ENCODE data around the gene TCF19. TPM values are rescaled to one million over a fixed set of nuclear protein-coding genes. Genes with fewer than 3 reads are reported as not detected.

The TCF19 gene
- total RNA-seq, 2 experiments from 2014 or later: 86.3 to 86.7 TPM

Other genes starting within 250 kb of the TCF19 start
- 10 to 100 TPM; 34.3 to 40.2 TPM for gene VARS2, start 244.4 kb upstream of the TCF19 start, total RNA-seq
- not detected for gene SFTA2, start 226.4 kb upstream of the TCF19 start, total RNA-seq
- gene MUCL3, start 217.6 kb upstream of the TCF19 start, total RNA-seq: not detected
- gene MUC21, start 174.9 kb upstream of the TCF19 start, total RNA-seq: not detected
- not detected for gene MUC22, start 148.1 kb upstream of the TCF19 start, total RNA-seq
- gene C6orf15, start 46.0 kb upstream of the TCF19 start, total RNA-seq: not detected
- gene PSORS1C1, start 43.8 kb upstream of the TCF19 start, total RNA-seq: under 1 TPM in 1 of 2 experiments, not detected in 1; 0.57 TPM
- not detected for gene CDSN, start 38.1 kb upstream of the TCF19 start, total RNA-seq
- gene PSORS1C2, start 19.5 kb upstream of the TCF19 start, total RNA-seq: not detected
- 10 to 100 TPM; 43.4 to 44.7 TPM for gene CCHCR1, start 787 bp upstream of the TCF19 start, total RNA-seq
- gene POU5F1, start 12.1 kb downstream of the TCF19 start, total RNA-seq: under 1 TPM in 1 of 2 experiments, not detected in 1; 0.20 TPM
- 1,000 to 10,000 TPM; 1,296 to 1,446 TPM for gene HLA-C, start 113.5 kb downstream of the TCF19 start, total RNA-seq
- 1,000 to 10,000 TPM; 4,654 to 4,702 TPM for gene HLA-B, start 198.6 kb downstream of the TCF19 start, total RNA-seq
- gene MICA, start 245.0 kb downstream of the TCF19 start, total RNA-seq: 10 to 100 TPM; 10.5 to 10.8 TPM